ENCODE results near the gene ATF7.
"Not testable (repeated sequence)": the region's sequence is repeated elsewhere in the genome, so short reads cannot be mapped to it uniquely, and the experiment has no call there.

Gene ATF7

GRCh38 chr12:53651737-53652136, 25.6 kb upstream of the ATF7 start:
- no peak for TF ChIP-seq JUND (IDR thresholded peaks at IDR 0.05; ENCODE audit: low read depth)
- no peak for DNase-seq (ENCODE audit: low read depth in 1 of 2, low spot score in 1 of 2)
- in situ Hi-C loops (cut with HindIII; ENCODE audit: low pct_unique_long_range_greater_than_20kb, low sequenced_read_pairs), result no loop called here

GRCh38 chr12:53646300-53646699, 20.1 kb upstream of the ATF7 start:
- not testable (repeated sequence) for DNase-seq (ENCODE audit: low read depth in 1 of 2, low spot score in 1 of 2)

GRCh38 chr12:53645165-53645564, 19.0 kb upstream of the ATF7 start:
- in situ Hi-C loops (cut with HindIII; ENCODE audit: low pct_unique_long_range_greater_than_20kb, low sequenced_read_pairs), result no loop called here
- no peak for DNase-seq (ENCODE audit: low read depth in 1 of 2, low spot score in 1 of 2)
- TF ChIP-seq JUND (IDR thresholded peaks at IDR 0.05; ENCODE audit: low read depth), result no peak

More at GRCh38 chr12:53646300-53646699, 20.1 kb upstream of the ATF7 start:
- in situ Hi-C loops (cut with HindIII; ENCODE audit: low pct_unique_long_range_greater_than_20kb, low sequenced_read_pairs), result not testable (repeated sequence)

GRCh38 chr12:53644133-53644532, 18.0 kb upstream of the ATF7 start:
- no peak for DNase-seq (ENCODE audit: low read depth in 1 of 2, low spot score in 1 of 2)
- in situ Hi-C loops (cut with HindIII; ENCODE audit: low pct_unique_long_range_greater_than_20kb, low sequenced_read_pairs), result no loop called here
- TF ChIP-seq JUND (IDR thresholded peaks at IDR 0.05; ENCODE audit: low read depth), result no peak

GRCh38 chr12:53643232-53643979, 17.2 kb upstream of the ATF7 start:
- in situ Hi-C loops (cut with HindIII; ENCODE audit: low pct_unique_long_range_greater_than_20kb, low sequenced_read_pairs), result no loop called here
- TF ChIP-seq JUND (IDR thresholded peaks at IDR 0.05; ENCODE audit: low read depth), result no peak
- DNase-seq (ENCODE audit: low read depth in 1 of 2, low spot score in 1 of 2), result no peak

- in situ Hi-C loops (cut with HindIII; ENCODE audit: low pct_unique_long_range_greater_than_20kb, low sequenced_read_pairs), result no loop called here
- DNase-seq (ENCODE audit: low read depth in 1 of 2, low spot score in 1 of 2), result no peak
- TF ChIP-seq JUND (IDR thresholded peaks at IDR 0.05; ENCODE audit: low read depth), result no peak
Measured at GRCh38 chr12:53638057-53638456, 11.9 kb upstream of the ATF7 start.

- no peak for TF ChIP-seq JUND (IDR thresholded peaks at IDR 0.05; ENCODE audit: low read depth)
- in situ Hi-C loops (cut with HindIII; ENCODE audit: low pct_unique_long_range_greater_than_20kb, low sequenced_read_pairs), result no loop called here
- DNase-seq (ENCODE audit: low read depth in 1 of 2, low spot score in 1 of 2), result no peak
Measured at GRCh38 chr12:53636641-53637040, 10.5 kb upstream of the ATF7 start.

- in situ Hi-C loops (cut with HindIII; ENCODE audit: low pct_unique_long_range_greater_than_20kb, low sequenced_read_pairs); DNase-seq (ENCODE audit: low read depth in 1 of 2, low spot score in 1 of 2): not testable (repeated sequence)
Measured at GRCh38 chr12:53635708-53636107, 9.5 kb upstream of the ATF7 start.

- no peak for TF ChIP-seq JUND (IDR thresholded peaks at IDR 0.05; ENCODE audit: low read depth)
- DNase-seq (ENCODE audit: low read depth in 1 of 2, low spot score in 1 of 2), result no peak
- in situ Hi-C loops (cut with HindIII; ENCODE audit: low pct_unique_long_range_greater_than_20kb, low sequenced_read_pairs), result no loop called here
Measured at GRCh38 chr12:53631721-53632120, 5.5 kb upstream of the ATF7 start.

- TF ChIP-seq JUND (IDR thresholded peaks at IDR 0.05; ENCODE audit: low read depth), result no peak
- no peak for DNase-seq (ENCODE audit: low read depth in 1 of 2, low spot score in 1 of 2)
- in situ Hi-C loops (cut with HindIII; ENCODE audit: low pct_unique_long_range_greater_than_20kb, low sequenced_read_pairs), result no loop called here
Measured at GRCh38 chr12:53627919-53628318, 1.7 kb upstream of the ATF7 start.

GRCh38 chr12:53626702-53627169, 554 bp upstream of the ATF7 start:
- TF ChIP-seq JUND (IDR thresholded peaks at IDR 0.05; ENCODE audit: low read depth), result no peak
- no peak for DNase-seq (ENCODE audit: low read depth in 1 of 2, low spot score in 1 of 2)
- in situ Hi-C loops (cut with HindIII; ENCODE audit: low pct_unique_long_range_greater_than_20kb, low sequenced_read_pairs), result no loop called here

- no peak for DNase-seq (ENCODE audit: low read depth in 1 of 2, low spot score in 1 of 2)
- no peak for TF ChIP-seq JUND (IDR thresholded peaks at IDR 0.05; ENCODE audit: low read depth)
Measured at GRCh38 chr12:53625373-53625945, 723 bp downstream of the ATF7 start.

GRCh38 chr12:53624956-53625355, 1.2 kb downstream of the ATF7 start:
- in situ Hi-C loops (cut with HindIII; ENCODE audit: low pct_unique_long_range_greater_than_20kb, low sequenced_read_pairs), result no loop called here

More at GRCh38 chr12:53625373-53625945, 723 bp downstream of the ATF7 start:
- in situ Hi-C loops (cut with HindIII; ENCODE audit: low pct_unique_long_range_greater_than_20kb, low sequenced_read_pairs), result no loop called here

More at GRCh38 chr12:53624956-53625355, 1.2 kb downstream of the ATF7 start:
- DNase-seq (ENCODE audit: low read depth in 1 of 2, low spot score in 1 of 2), result no peak
- TF ChIP-seq JUND (IDR thresholded peaks at IDR 0.05; ENCODE audit: low read depth), result no peak

Data from T47D (cell line).